Hepatocyte (in vitro differentiated cells): Measurements from ENCODE around the gene MTMR3.

Experiments
- EZH2 ChIP-seq: fragments of 200-600 bp; sonication (generic); IDR thresholded peaks from 2 replicates; pipeline ENCODE4 v1.6.1; 2016; ENCODE audit warnings: antibody characterized with exemption, mild to moderate bottlenecking, borderline replicate concordance
- TF ChIP-seq, protein P1 (sequence below): fragments of 200-600 bp; sonication (generic); IDR thresholded peaks from 2 replicates; pipeline ENCODE4 v1.5.1; 2016; ENCODE audit warnings: antibody characterized with exemption, mild to moderate bottlenecking; ENCODE audit not compliant: poor library complexity

DNA sequence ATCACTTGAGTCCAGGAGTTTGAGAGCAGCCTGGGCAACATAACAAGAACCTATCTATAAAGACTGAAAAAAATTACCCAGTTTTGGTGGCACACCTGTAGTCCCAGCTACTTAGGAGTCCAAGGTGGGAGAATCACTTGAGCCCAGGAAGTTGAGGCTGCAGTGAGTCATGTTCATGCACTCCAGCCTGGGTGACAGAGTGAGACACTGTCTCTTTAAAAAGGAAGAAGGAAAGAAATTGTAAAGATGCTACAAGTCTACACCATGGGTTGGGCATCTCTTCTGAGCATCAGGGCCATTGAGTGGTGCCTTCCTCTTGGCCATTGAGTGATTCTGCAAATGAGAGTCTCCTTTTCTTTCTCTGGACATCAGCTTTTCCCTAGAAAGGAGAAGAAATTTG lies 15.7 kb upstream of the MTMR3 start:
- TF ChIP-seq, protein P1, sequence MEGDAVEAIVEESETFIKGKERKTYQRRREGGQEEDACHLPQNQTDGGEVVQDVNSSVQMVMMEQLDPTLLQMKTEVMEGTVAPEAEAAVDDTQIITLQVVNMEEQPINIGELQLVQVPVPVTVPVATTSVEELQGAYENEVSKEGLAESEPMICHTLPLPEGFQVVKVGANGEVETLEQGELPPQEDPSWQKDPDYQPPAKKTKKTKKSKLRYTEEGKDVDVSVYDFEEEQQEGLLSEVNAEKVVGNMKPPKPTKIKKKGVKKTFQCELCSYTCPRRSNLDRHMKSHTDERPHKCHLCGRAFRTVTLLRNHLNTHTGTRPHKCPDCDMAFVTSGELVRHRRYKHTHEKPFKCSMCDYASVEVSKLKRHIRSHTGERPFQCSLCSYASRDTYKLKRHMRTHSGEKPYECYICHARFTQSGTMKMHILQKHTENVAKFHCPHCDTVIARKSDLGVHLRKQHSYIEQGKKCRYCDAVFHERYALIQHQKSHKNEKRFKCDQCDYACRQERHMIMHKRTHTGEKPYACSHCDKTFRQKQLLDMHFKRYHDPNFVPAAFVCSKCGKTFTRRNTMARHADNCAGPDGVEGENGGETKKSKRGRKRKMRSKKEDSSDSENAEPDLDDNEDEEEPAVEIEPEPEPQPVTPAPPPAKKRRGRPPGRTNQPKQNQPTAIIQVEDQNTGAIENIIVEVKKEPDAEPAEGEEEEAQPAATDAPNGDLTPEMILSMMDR: no peak
- no peak for TF ChIP-seq EZH2
